Colon (tissue), 2 donors: ENCODE measurements around the gene SLFN14.
"Not testable (repeated sequence)": the region's sequence is repeated elsewhere in the genome, so short reads cannot be mapped to it uniquely, and the experiment has no call there.

Experiments used
- FAIRE-seq: peaks from 2 replicates; lab custom pipeline; 2012; peaks lifted over from hg19 to GRCh38; lab: Jason Lieb, UNC
- donor health status: control.
- donor health status: control.

Gene SLFN14

GRCh38 chr17:35521654-35522256 lies 38.9 kb downstream of the SLFN14 start:
- FAIRE-seq, result not testable (repeated sequence)

GRCh38 chr17:35521150-35521549 lies 39.5 kb downstream of the SLFN14 start:
- no peak for FAIRE-seq

- FAIRE-seq, result no peak
Measured at GRCh38 chr17:35519906-35520442, 40.6 kb downstream of the SLFN14 start.

DNA sequence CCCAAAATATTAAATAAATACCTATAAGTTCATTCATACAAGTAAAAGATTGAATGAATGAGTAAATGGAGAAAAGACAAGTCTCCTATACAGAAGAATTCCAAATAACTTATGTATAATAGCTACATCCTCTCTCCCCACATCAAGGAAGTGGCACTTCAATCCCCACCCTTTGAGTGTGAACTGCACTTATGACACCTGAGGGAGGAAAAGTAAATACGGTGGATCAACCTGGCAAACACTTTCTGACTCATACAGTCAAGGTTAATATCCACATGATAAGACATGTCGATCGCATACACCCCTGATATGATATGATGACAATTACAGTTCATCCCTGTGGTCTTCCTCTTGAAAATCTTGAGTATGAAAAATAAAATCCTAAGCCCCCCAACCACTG lies 41.2 kb downstream of the SLFN14 start:
- FAIRE-seq, result no peak

- FAIRE-seq, result not testable (repeated sequence)
Measured at GRCh38 chr17:35518431-35518830, 42.2 kb downstream of the SLFN14 start.

GRCh38 chr17:35515027-35515426 lies 45.6 kb downstream of the SLFN14 start:
- FAIRE-seq, result no peak

GRCh38 chr17:35514564-35514963 lies 46.1 kb downstream of the SLFN14 start:
- no peak for FAIRE-seq
